K562 (cell line): ENCODE data around the gene IL12RB1. TPM values are rescaled to one million over a fixed set of nuclear protein-coding genes. Genes with fewer than 3 reads are reported as not detected.

Experiments
- ATAC-seq: fragments of 200-7000 bp; cut with Tn5 transposase; 3 replicates; pipeline ENCODE4 v1.9.1; 2020; ENCODE audit warnings: moderate library complexity
- BruUV-seq: library from RNA; stranded (reverse); fragments of 400-500 nt; replicated peaks from 2 replicates; lab custom pipeline; 2021; lab: Mats Ljungman, UMichigan
- CTCF ChIA-PET: fragments of 300-600 bp; formaldehyde crosslinking; extraction: SDS; loops from one replicate; lab custom pipeline; 2021; ENCODE audit warnings: low intra/inter-chr PET ratio; lab: Yijun Ruan, JAX
- POLR2A ChIA-PET: fragments of 300-600, 350-650 bp; sonication (Branson Sonifier 250); formaldehyde crosslinking; extraction: SDS; loops from one replicate; lab custom pipeline; 2021; ENCODE audit warnings: antibody characterized with exemption, inconsistent platforms; lab: Yijun Ruan, JAX
- DNase-seq, 4 experiments: peaks; one replicate each; pipeline versions ENCODE4 v3.0.0 to v3.0.0-alpha.2; 2011 to 2018; ENCODE audit warnings: low spot score in 3 of 4, mixed read lengths in 3 of 4; ENCODE audit errors: extremely low read depth in 1 of 4
- FAIRE-seq: peaks from 2 replicates; lab custom pipeline; 2011; peaks lifted over from hg19 to GRCh38; lab: Jason Lieb, UNC
- H2AFZ ChIP-seq: 2 replicates; pipeline ENCODE4 v1.6.0; 2011; ENCODE audit warnings: low read depth, low read length, control low read depth, inconsistent platforms
- H3K27ac ChIP-seq: fragments of 200-600 bp; 3 replicates; pipeline ENCODE4 v1.8.0; 2011; ENCODE audit warnings: low read depth, mild to moderate bottlenecking, control low read depth, inconsistent platforms, low read length, moderate library complexity, mixed read lengths; ENCODE audit errors: extremely low read depth
- H3K27me3 ChIP-seq, 2 experiments: fragments of 300-600 bp in 1 of 2; 2 replicates in 1 of 2; 3 replicates in 1 of 2; pipeline versions ENCODE4 v1.6.0 to v1.8.0; 2011; ENCODE audit warnings: inconsistent platforms in 2 of 2, low read length in 2 of 2, mild to moderate bottlenecking in 1 of 2, mixed read lengths in 1 of 2, moderate library complexity in 1 of 2; ENCODE audit not compliant: control insufficient read depth in 2 of 2, insufficient read depth in 2 of 2
- H3K36me3 ChIP-seq: fragments of 300-600 bp; 3 replicates; pipeline ENCODE4 v1.8.0; 2011; ENCODE audit warnings: mild to moderate bottlenecking, low read length, inconsistent platforms; ENCODE audit not compliant: control insufficient read depth, insufficient read depth
- H3K4me1 ChIP-seq, 2 experiments: fragments of 200-600 bp in 1 of 2; replicated peaks in 1 of 2; 2 replicates in 1 of 2; 3 replicates in 1 of 2; pipeline versions ENCODE4 v1.5.1 to v1.8.0; 2011; ENCODE audit warnings: inconsistent platforms in 2 of 2, low read length in 2 of 2, mild to moderate bottlenecking in 1 of 2, mixed read lengths in 1 of 2, moderate library complexity in 1 of 2; ENCODE audit not compliant: control insufficient read depth in 2 of 2, insufficient read depth in 2 of 2
- H3K4me2 ChIP-seq: 2 replicates; pipeline ENCODE4 v1.6.1; 2011; ENCODE audit warnings: low read length, control low read depth, inconsistent platforms, mixed read lengths; ENCODE audit not compliant: insufficient read depth
- H3K4me3 ChIP-seq: fragments of 200-600 bp; sonication (generic), shearing (Covaris generic); 2 replicates; pipeline ENCODE4 v1.5.1; 2016; ENCODE audit warnings: control low read depth, inconsistent platforms
- H3K79me2 ChIP-seq: fragments of 200-600 bp; 3 replicates; pipeline ENCODE4 v1.8.0; 2011; ENCODE audit warnings: low read length, inconsistent platforms; ENCODE audit not compliant: control insufficient read depth, insufficient read depth
- H3K9ac ChIP-seq, 2 experiments: 2 replicates each; pipeline versions ENCODE4 v1.6.0 to v1.6.1; 2011; ENCODE audit warnings: low read depth in 2 of 2, low read length in 2 of 2, control low read depth in 1 of 2, inconsistent platforms in 1 of 2, mild to moderate bottlenecking in 1 of 2, mixed read lengths in 1 of 2; ENCODE audit not compliant: insufficient read depth in 1 of 2
- H3K9me1 ChIP-seq: one replicate; pipeline ENCODE4 v1.6.0; 2011; ENCODE audit warnings: inconsistent platforms, mild to moderate bottlenecking, low read length, moderate library complexity; ENCODE audit not compliant: control insufficient read depth, insufficient read depth
- H3K9me3 ChIP-seq: replicated peaks from 2 replicates; pipeline ENCODE4 v1.5.1; 2011; ENCODE audit warnings: low read depth, low read length, inconsistent platforms; ENCODE audit not compliant: control insufficient read depth, insufficient read depth
- H4K20me1 ChIP-seq: replicated peaks from 2 replicates; pipeline ENCODE4 v1.6.1; 2011; ENCODE audit warnings: low read length, inconsistent platforms, mixed read lengths; ENCODE audit not compliant: control insufficient read depth, insufficient read depth
- CTCF ChIP-seq, 3 experiments: IDR thresholded peaks in 2 of 3; conservative IDR thresholded peaks in 1 of 3; 2 replicates each; pipeline ENCODE4 v1.5.1; 2011 to 2012; ENCODE audit warnings: low read length in 3 of 3, mild to moderate bottlenecking in 3 of 3, control low read depth in 2 of 3, improper control_type of control experiment in 1 of 3, inconsistent platforms in 1 of 3, low read depth in 1 of 3, mixed read lengths in 1 of 3, moderate library complexity in 1 of 3; ENCODE audit not compliant: insufficient read depth in 2 of 3
- ESRRA ChIP-seq: fragments of 450-650 bp; IDR thresholded peaks from 2 replicates; pipeline ENCODE4 v1.6.1; 2014; ENCODE audit warnings: low read depth, mild to moderate bottlenecking, moderate library complexity, borderline replicate concordance
- MAFG ChIP-seq: fragments of 450-650 bp; conservative IDR thresholded peaks from 2 replicates; pipeline ENCODE4 v1.6.1; 2016; ENCODE audit warnings: missing genetic modification characterization, missing compliant biosample characterization
- NUFIP1 ChIP-seq: fragments of 450-650 bp; IDR thresholded peaks from 2 replicates; pipeline ENCODE4 v1.6.1; 2018; ENCODE audit not compliant: partially characterized antibody
- PHTF2 ChIP-seq: fragments of 250-450 bp; sonication (Bioruptor Pico); IDR thresholded peaks from 2 replicates; pipeline ENCODE4 v1.5.0; 2021; ENCODE audit warnings: mild to moderate bottlenecking
- PTTG1 ChIP-seq: fragments of 450-650 bp; IDR thresholded peaks from 2 replicates; pipeline ENCODE4 v1.6.1; 2016; ENCODE audit warnings: low read depth, mild to moderate bottlenecking, missing genetic modification characterization, missing compliant biosample characterization
- RBM25 ChIP-seq: fragments of 200-400 bp; formaldehyde crosslinking; IDR thresholded peaks from 2 replicates; pipeline ENCODE4 v1.6.1; 2018; ENCODE audit warnings: low read length, low read depth, moderate library complexity; ENCODE audit not compliant: severe bottlenecking
- TEAD2 ChIP-seq: fragments of 450-650 bp; IDR thresholded peaks from 2 replicates; pipeline ENCODE4 v1.6.1; 2016; ENCODE audit warnings: missing genetic modification characterization, control low read depth, missing compliant biosample characterization
- TFAM ChIP-seq: fragments of 250-450 bp; sonication (Bioruptor Pico); conservative IDR thresholded peaks from 2 replicates; pipeline ENCODE4 v1.5.0; 2021; ENCODE audit warnings: mild to moderate bottlenecking, moderate library complexity
- TSC22D4 ChIP-seq: fragments of 450-650 bp; IDR thresholded peaks from 2 replicates; pipeline ENCODE4 v1.6.1; 2016; ENCODE audit warnings: missing genetic modification characterization, missing biosample characterization, control low read depth
- ZNF263 ChIP-seq: sonication (generic); formaldehyde crosslinking; IDR thresholded peaks from 2 replicates; pipeline ENCODE4 v1.8.0; 2022; ENCODE audit warnings: mild to moderate bottlenecking, missing genetic modification reagents, borderline replicate concordance
- WGBS: fragments of 100-300 bp; shearing (Covaris generic); methylation state at CpG from one replicate; pipeline ENCODE4 v1.1.6; 2016; ENCODE audit warnings: low coverage, mixed read lengths; ENCODE audit not compliant: insufficient coverage; ENCODE audit errors: missing lambda C conversion rate; 5-methylcytosine and 5-hydroxymethylcytosine counted together
- in situ Hi-C: fragments of 300-500 bp; cut with MboI; formaldehyde crosslinking; loops from 4 replicates; pipeline ENCODE4 v1.15.0; 2018; ENCODE audit warnings: inconsistent platforms, mixed read lengths
- intact Hi-C: fragments of 100-400 bp; cut with micrococcal nuclease; formaldehyde crosslinking; loops from 2 replicates; pipeline ENCODE4 v1.14.2; 2022
- polyA plus RNA-seq, 8 experiments: library from polyadenylated mRNA; depleted of rRNA in 4 of 8; stranded (reverse) in 5 of 8; unstranded in 3 of 8; fragments of >200 nt; fragmentation: Nextera tagmentation in 2 of 8; fragmentation: Illumina TruSeq in 1 of 8; extraction: Ambion mirVana in 2 of 8; extraction: Trizol in 1 of 8; gene quantifications; 2 replicates each; pipeline versions ENCODE4 v1.2.1 to v1.2.3, GENCODE V29; 2011 to 2014; ENCODE audit warnings: inconsistent platforms in 1 of 8, missing spikeins in 1 of 8
- total RNA-seq, 7 experiments: library from RNA; depleted of rRNA in 6 of 7; stranded (reverse); fragments of >200 nt in 6 of 7; fragmentation: Illumina TruSeq in 2 of 7; extraction: Trizol in 2 of 7; gene quantifications; 2 replicates each; pipeline versions ENCODE4 v1.2.1 to v1.2.3, GENCODE V29; 2011 to 2021; ENCODE audit warnings: low replicate concordance in 1 of 7
- TF ChIP-seq, protein P1 (sequence below): sonication (generic); formaldehyde crosslinking; IDR thresholded peaks from 2 replicates; pipeline ENCODE4 v1.8.0; 2023; ENCODE audit warnings: missing genetic modification reagents, mild to moderate bottlenecking, borderline replicate concordance

The IL12RB1 gene
- total and polyA plus RNA-seq, 9 of the 15 experiments (the other 6 are each of a cell fraction or from before 2014, with no cell fraction given): 0.04 to 0.07 (median 0.06) TPM; not detected in 5

DNA sequence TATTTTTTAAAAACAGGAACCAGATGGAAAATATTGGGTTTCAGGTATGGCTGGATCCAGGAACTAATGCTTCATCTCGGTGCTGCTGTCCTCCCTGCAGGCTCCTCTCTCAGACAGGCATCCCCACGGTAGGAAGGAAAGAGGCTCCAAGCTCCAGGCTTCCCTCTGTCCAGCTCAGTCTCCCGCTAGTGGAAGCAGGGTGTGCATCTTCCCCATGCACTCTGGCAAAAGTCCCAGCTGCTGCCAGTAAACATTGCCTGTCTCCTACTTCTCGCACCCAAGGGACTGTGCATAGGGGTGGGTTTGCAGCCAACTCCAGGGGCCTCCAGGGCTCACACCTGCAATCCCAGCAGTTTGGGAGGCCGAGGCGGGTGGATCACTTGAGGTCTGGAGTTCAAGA, 29.2 kb downstream of the IL12RB1 start:
- peak overlapping the region in 1 of 2 experiments; percentile 76; a peak in 2 of 4 replicates for H3K9ac ChIP-seq
- no peak for TF ChIP-seq ESRRA
- TF ChIP-seq, protein P1, sequence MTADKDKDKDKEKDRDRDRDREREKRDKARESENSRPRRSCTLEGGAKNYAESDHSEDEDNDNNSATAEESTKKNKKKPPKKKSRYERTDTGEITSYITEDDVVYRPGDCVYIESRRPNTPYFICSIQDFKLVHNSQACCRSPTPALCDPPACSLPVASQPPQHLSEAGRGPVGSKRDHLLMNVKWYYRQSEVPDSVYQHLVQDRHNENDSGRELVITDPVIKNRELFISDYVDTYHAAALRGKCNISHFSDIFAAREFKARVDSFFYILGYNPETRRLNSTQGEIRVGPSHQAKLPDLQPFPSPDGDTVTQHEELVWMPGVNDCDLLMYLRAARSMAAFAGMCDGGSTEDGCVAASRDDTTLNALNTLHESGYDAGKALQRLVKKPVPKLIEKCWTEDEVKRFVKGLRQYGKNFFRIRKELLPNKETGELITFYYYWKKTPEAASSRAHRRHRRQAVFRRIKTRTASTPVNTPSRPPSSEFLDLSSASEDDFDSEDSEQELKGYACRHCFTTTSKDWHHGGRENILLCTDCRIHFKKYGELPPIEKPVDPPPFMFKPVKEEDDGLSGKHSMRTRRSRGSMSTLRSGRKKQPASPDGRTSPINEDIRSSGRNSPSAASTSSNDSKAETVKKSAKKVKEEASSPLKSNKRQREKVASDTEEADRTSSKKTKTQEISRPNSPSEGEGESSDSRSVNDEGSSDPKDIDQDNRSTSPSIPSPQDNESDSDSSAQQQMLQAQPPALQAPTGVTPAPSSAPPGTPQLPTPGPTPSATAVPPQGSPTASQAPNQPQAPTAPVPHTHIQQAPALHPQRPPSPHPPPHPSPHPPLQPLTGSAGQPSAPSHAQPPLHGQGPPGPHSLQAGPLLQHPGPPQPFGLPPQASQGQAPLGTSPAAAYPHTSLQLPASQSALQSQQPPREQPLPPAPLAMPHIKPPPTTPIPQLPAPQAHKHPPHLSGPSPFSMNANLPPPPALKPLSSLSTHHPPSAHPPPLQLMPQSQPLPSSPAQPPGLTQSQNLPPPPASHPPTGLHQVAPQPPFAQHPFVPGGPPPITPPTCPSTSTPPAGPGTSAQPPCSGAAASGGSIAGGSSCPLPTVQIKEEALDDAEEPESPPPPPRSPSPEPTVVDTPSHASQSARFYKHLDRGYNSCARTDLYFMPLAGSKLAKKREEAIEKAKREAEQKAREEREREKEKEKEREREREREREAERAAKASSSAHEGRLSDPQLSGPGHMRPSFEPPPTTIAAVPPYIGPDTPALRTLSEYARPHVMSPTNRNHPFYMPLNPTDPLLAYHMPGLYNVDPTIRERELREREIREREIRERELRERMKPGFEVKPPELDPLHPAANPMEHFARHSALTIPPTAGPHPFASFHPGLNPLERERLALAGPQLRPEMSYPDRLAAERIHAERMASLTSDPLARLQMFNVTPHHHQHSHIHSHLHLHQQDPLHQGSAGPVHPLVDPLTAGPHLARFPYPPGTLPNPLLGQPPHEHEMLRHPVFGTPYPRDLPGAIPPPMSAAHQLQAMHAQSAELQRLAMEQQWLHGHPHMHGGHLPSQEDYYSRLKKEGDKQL (CRISPR knock-in tag): no peak
- TF ChIP-seq RBM25: peak; percentile 17
- TF ChIP-seq PTTG1 (tag): no peak
- no peak for TF ChIP-seq TEAD2 (tag)
- peak; percentile 59; the same call in 1 of the 2 replicates for TF ChIP-seq ZNF263 (CRISPR knock-in tag)
- no peak for TF ChIP-seq TSC22D4 (tag)
- TF ChIP-seq PHTF2 (CRISPR knock-in tag): no peak
- 0 out of 6 replicates have a peak, but pooled peaks of 1 of the 3 experiments have one; percentile 1 for TF ChIP-seq CTCF (IDR thresholded peaks at IDR 0.05 in 2 of 3, conservative IDR thresholded peaks at IDR 0.05 in 1 of 3; ENCODE audit: insufficient read depth in 2 of 3, low read depth in 1 of 3, low read length in 3 of 3)
- no peak for TF ChIP-seq TFAM
- no peak for TF ChIP-seq NUFIP1
- no peak for TF ChIP-seq MAFG (tag)
- no TSS peak for BruUV-seq
- H3K9me1 ChIP-seq: no peaks in the 10 kb centered on the region
- DNase-seq (no peak), ATAC-seq (no peak), FAIRE-seq (peak; percentile 40)
- POLR2A ChIA-PET: interaction anchor here (0.7 to 1.1 kb wide), 3 partner anchors 34 to 119 kb away, joined by 3 to 4 read pairs (median 3); no protein-coding TSS in a partner anchor
- H3K4me3 ChIP-seq: no peak overlapping the region
- in situ Hi-C loops: loop anchor here (5.0 kb wide), 1 partner anchor 120 kb away; no protein-coding TSS in a partner anchor
- H3K27me3 ChIP-seq: no peaks in the 10 kb centered on the region
- peaks cover 3 to 13% of the 10 kb centered on the region in 2 experiments; a peak in 4 of 5 replicates for H3K4me1 ChIP-seq
- no peaks in the 10 kb centered on the region; the same call in 1 of the 2 replicates for H3K9me3 ChIP-seq
- peak overlapping the region; percentile 92 for H2AFZ ChIP-seq
- no peak overlapping the region for H3K27ac ChIP-seq
- no peak overlapping the region for H3K4me2 ChIP-seq
- H3K79me2 ChIP-seq: no peaks in the 10 kb centered on the region
- H4K20me1 ChIP-seq: no peaks in the 10 kb centered on the region
- no peaks in the 10 kb centered on the region for H3K36me3 ChIP-seq
- CTCF ChIA-PET: interaction anchor here (1.4 to 4.4 kb wide), 3 partner anchors 50 to 187 kb away, joined by 7 to 59 read pairs (median 11); partner anchors contain the start of gene ARRDC2
- intact Hi-C loops: loop anchor here (10.0 kb wide), 1 partner anchor 193 kb away; no protein-coding TSS in a partner anchor
- 80% methylated on average over 5 of the region's 6 CpGs for WGBS
